ENCODE measurements around the gene ZHX3. TPM values are rescaled to one million over a fixed set of nuclear protein-coding genes. Genes with fewer than 3 reads are reported as not detected.

Gene ZHX3
- total and polyA plus RNA-seq, 7 donors: 3.6 to 69.0 (median 39.2) TPM

DNA sequence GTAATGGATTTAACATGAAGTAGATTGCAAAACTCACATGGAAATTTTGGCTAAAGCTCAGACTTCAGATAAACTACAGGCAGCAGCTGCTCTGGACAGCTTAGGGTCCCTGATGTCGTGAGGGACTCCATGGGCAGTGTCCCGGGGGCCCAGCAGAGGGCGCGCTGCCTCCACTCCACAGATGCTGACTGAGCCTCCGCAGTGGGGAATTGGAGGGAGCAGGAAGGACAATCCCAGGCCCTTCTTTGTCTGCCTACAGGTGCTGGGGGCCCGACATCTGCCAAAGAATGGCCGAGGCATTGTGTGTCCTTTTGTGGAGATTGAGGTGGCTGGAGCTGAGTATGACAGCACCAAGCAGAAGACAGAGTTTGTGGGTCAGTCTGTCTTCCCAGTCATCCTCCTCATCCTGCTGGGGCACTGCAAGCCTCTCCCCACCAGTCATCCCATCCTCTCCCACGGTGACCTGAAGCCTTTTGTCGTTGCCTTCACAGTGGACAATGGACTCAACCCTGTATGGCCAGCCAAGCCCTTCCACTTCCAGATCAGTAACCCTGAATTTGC is 144.3 kb downstream of the ZHX3 start:
- peak overlapping the region; percentile 74 to 83 (median 80) for H3K27ac ChIP-seq
- peak; percentile 95 for DNase-seq
- 11 to 25% methylated on average over 9 of the region's 9 CpGs for WGBS, 2 donors
- no peaks in the 10 kb centered on the region for H3K27me3 ChIP-seq
- intact Hi-C loops (cut with DNase I): loop anchor here (1.0 to 10.0 kb wide), 4 partner anchors 36 to 242 kb away; partner anchors contain the start of genes LPIN3 and PLCG1
- TF ChIP-seq, protein P1, sequence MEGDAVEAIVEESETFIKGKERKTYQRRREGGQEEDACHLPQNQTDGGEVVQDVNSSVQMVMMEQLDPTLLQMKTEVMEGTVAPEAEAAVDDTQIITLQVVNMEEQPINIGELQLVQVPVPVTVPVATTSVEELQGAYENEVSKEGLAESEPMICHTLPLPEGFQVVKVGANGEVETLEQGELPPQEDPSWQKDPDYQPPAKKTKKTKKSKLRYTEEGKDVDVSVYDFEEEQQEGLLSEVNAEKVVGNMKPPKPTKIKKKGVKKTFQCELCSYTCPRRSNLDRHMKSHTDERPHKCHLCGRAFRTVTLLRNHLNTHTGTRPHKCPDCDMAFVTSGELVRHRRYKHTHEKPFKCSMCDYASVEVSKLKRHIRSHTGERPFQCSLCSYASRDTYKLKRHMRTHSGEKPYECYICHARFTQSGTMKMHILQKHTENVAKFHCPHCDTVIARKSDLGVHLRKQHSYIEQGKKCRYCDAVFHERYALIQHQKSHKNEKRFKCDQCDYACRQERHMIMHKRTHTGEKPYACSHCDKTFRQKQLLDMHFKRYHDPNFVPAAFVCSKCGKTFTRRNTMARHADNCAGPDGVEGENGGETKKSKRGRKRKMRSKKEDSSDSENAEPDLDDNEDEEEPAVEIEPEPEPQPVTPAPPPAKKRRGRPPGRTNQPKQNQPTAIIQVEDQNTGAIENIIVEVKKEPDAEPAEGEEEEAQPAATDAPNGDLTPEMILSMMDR (IDR thresholded peaks at IDR 0.05): peak; percentile 94 to 98 (median 96)
- no peak for TF ChIP-seq EP300 (IDR thresholded peaks at IDR 0.05)
- TF ChIP-seq POLR2A (IDR thresholded peaks at IDR 0.05): no peak
- TF ChIP-seq POLR2AphosphoS5 (IDR thresholded peaks at IDR 0.05): peak; percentile 16 to 41 (median 30)
- H3K4me3 ChIP-seq: no peak overlapping the region
- H3K4me1 ChIP-seq: peaks cover 0 to 68% (median 64%) of the 10 kb centered on the region in 4 donors
- H3K9me3 ChIP-seq: no peaks in the 10 kb centered on the region
- peaks cover 15 to 62% (median 30%) of the 10 kb centered on the region in 4 donors for H3K36me3 ChIP-seq

- DNase-seq: peak; percentile 75
- intact Hi-C loops (cut with DNase I): loop anchor here (1.0 to 10.0 kb wide), 4 partner anchors 35 to 242 kb away; partner anchors contain the start of genes LPIN3 and PLCG1
- H3K4me1 ChIP-seq: peaks cover 0 to 61% (median 57%) of the 10 kb centered on the region in 4 donors
Observed at GRCh38 chr20:41172296-41173140, 145.0 kb downstream of the ZHX3 start.

GRCh38 chr20:41171736-41172295 is 145.7 kb downstream of the ZHX3 start:
- DNase-seq: no peak
- Histone ChIP-seq H3K27ac (peak overlapping the region; percentile 63 to 83 (median 80)), H3K9me3 (no peaks in the 10 kb centered on the region), H3K27me3 (no peaks in the 10 kb centered on the region), H3K4me1 (peaks cover 0 to 54% (median 50%) of the 10 kb centered on the region in 4 donors), H3K4me3 (no peak overlapping the region), H3K36me3 (peaks cover 19 to 76% (median 36%) of the 10 kb centered on the region in 4 donors)
- intact Hi-C loops (cut with DNase I): loop anchor here (2.0 to 10.0 kb wide), 3 partner anchors 35 to 243 kb away; partner anchors contain the start of gene PLCG1
- 83 to 87% methylated on average over 3 of the region's 3 CpGs for WGBS, 2 donors
- no peak for TF ChIP-seq POLR2A (IDR thresholded peaks at IDR 0.05)
- TF ChIP-seq, protein P1 (IDR thresholded peaks at IDR 0.05): no peak
- TF ChIP-seq POLR2AphosphoS5 (IDR thresholded peaks at IDR 0.05): no peak
- no peak for TF ChIP-seq EP300 (IDR thresholded peaks at IDR 0.05)

More at GRCh38 chr20:41172296-41173140, 145.0 kb downstream of the ZHX3 start:
- 82 to 83% methylated on average over 18 of the region's 18 CpGs for WGBS, 2 donors
- Histone ChIP-seq H3K36me3 (peaks cover 15 to 69% (median 32%) of the 10 kb centered on the region in 4 donors), H3K9me3 (no peaks in the 10 kb centered on the region), H3K4me3 (no peak overlapping the region), H3K27me3 (no peaks in the 10 kb centered on the region), H3K27ac (peak overlapping the region; percentile 63 to 83 (median 80))
- TF ChIP-seq EP300 (IDR thresholded peaks at IDR 0.05): no peak
- no peak for TF ChIP-seq POLR2A (IDR thresholded peaks at IDR 0.05)
- TF ChIP-seq, protein P1 (IDR thresholded peaks at IDR 0.05): no peak
- TF ChIP-seq POLR2AphosphoS5 (IDR thresholded peaks at IDR 0.05): peak in 1 of 4 donors; percentile 4

GRCh38 chr20:41170386-41171105 is 147.0 kb downstream of the ZHX3 start:
- H3K36me3 ChIP-seq: peaks cover 31 to 89% (median 49%) of the 10 kb centered on the region in 4 donors

More at GRCh38 chr20:41170386-41171105, 147.0 kb downstream of the ZHX3 start:
- DNase-seq: no peak
- Histone ChIP-seq H3K4me3 (no peak overlapping the region), H3K27me3 (no peaks in the 10 kb centered on the region), H3K27ac (peak overlapping the region; percentile 16 to 83 (median 26)), H3K4me1 (peaks cover 0 to 41% (median 37%) of the 10 kb centered on the region in 4 donors), H3K9me3 (no peaks in the 10 kb centered on the region)
- no peak for TF ChIP-seq POLR2A (IDR thresholded peaks at IDR 0.05)
- no peak for TF ChIP-seq EP300 (IDR thresholded peaks at IDR 0.05)
- TF ChIP-seq, protein P1 (IDR thresholded peaks at IDR 0.05): no peak
- no peak for TF ChIP-seq POLR2AphosphoS5 (IDR thresholded peaks at IDR 0.05)
- intact Hi-C loops (cut with DNase I): loop anchor here (5.0 to 10.0 kb wide), 2 partner anchors 33 to 244 kb away; partner anchors contain the start of gene PLCG1
- 92 to 93% methylated on average over 6 of the region's 6 CpGs for WGBS, 2 donors
